Stimulated activated CD4-positive, alpha-beta T cell treated with anti-CD3 and anti-CD28 coated beads, TNF-alpha, amount 100 ng/mL, for 1 hour (primary cell): ENCODE data around the gene ITGB4.

Experiments used
- DNase-seq, 3 donors: peaks; one replicate each; pipeline ENCODE4 v3.0.0-alpha.2; 2020; ENCODE audit warnings: low read depth in 3 of 3, low spot score in 1 of 3

Gene ITGB4

GRCh38 chr17:75731086-75731715, 9.9 kb downstream of the ITGB4 start:
- no peak for DNase-seq

- DNase-seq: no peak
Observed at GRCh38 chr17:75731716-75732498, 10.6 kb downstream of the ITGB4 start.

DNA sequence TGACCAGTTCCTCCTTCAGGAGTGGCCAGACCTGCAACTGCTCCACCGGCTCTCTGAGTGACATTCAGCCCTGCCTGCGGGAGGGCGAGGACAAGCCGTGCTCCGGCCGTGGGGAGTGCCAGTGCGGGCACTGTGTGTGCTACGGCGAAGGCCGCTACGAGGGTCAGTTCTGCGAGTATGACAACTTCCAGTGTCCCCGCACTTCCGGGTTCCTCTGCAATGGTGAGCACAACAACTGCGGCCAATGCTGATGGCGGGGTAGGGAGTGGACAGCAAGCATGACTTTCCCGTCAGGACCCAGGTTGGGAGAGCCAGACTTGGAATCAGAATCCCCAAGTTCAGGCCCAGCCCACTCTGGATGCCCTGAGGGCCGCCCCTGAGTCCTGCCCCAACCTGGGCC, 12.2 kb downstream of the ITGB4 start:
- DNase-seq: no peak

DNA sequence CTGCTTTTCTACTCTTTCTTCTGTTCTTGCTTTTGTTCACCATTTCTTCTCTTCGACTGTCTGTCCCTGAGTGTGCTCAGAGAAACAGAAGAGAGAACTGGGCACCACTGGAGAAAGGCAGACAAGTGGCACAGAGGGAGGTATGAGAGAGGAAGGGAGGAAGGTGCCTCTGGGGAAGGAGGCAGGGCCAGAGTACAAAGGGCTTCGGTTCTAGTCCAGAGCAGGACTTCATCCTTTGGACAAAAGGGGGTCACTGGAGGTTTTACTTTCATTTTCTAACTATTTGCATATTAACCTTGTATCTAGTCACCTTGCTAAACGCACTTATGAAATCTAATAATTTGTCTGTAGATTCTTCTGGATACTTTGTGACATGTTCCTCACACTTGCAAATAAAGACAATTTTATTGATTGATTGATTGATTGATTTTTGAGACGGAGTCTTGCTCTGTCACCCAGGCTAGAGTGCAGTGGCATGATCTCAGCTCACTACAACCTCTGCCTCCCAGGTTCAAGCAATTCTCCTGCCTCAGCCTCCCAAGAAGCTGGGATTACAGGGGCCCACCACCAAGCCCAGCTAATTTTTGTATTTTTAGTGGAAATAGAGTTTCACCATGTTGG, 13.5 kb downstream of the ITGB4 start:
- DNase-seq: no peak

DNA sequence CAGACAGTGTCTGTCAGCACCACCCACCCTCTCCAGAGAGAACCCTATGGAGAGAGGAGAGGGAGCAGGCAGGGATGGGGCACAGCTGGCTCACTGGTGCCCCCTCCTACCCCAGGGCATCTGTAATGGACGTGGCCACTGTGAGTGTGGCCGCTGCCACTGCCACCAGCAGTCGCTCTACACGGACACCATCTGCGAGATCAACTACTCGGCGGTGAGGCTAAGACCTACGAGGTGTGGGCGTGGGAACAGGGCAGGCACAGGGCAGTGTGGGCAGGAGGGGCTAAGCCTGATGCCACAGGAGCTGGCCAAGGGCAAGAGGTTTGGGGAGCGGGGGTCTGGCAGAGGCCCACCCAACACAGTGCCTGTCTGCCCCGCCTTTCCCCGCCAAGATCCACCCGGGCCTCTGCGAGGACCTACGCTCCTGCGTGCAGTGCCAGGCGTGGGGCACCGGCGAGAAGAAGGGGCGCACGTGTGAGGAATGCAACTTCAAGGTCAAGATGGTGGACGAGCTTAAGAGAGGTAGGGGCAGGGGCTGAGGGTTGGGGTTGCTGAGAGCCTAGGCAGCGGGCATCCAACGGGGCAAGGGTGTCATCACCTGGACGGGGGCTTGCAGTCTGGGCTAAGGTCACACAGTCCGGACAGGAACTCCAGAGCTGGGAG, 15.0 kb downstream of the ITGB4 start:
- no peak for DNase-seq

GRCh38 chr17:75737133-75737962, 16.1 kb downstream of the ITGB4 start:
- DNase-seq: no peak

GRCh38 chr17:75738218-75738802, 17.1 kb downstream of the ITGB4 start:
- DNase-seq: no peak

- no peak for DNase-seq
Observed at GRCh38 chr17:75739174-75739573, 17.9 kb downstream of the ITGB4 start.

DNA sequence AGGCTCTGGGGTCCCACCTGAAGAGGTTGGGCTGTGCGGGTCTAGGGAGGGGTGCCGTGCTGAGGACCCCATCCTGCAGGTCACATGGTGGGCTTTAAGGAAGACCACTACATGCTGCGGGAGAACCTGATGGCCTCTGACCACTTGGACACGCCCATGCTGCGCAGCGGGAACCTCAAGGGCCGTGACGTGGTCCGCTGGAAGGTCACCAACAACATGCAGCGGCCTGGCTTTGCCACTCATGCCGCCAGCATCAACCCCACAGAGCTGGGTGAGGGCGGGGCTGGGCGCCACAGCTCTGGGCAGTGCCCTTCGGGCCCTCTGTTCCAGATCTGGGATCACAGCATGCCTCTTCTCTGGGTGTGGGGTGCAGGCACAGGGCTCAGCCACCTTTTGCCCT, 18.5 kb downstream of the ITGB4 start:
- no peak for DNase-seq

DNA sequence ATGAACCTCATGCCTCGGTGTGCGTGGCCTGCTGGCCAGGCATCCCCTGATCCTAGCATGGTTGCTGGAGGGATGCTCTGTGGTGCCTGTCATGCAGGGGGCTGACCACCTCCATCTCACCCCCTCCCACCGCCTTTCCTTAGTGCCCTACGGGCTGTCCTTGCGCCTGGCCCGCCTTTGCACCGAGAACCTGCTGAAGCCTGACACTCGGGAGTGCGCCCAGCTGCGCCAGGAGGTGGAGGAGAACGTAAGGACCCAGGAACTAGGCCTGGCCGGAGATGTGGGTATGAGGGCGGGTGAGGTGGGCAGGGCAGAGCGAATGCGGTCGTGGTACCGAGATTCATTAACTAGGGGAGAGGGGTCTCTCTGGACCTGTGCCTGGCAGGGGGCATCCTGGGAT, 19.0 kb downstream of the ITGB4 start:
- DNase-seq: no peak

GRCh38 chr17:75740631-75741077, 19.4 kb downstream of the ITGB4 start:
- DNase-seq: no peak

DNA sequence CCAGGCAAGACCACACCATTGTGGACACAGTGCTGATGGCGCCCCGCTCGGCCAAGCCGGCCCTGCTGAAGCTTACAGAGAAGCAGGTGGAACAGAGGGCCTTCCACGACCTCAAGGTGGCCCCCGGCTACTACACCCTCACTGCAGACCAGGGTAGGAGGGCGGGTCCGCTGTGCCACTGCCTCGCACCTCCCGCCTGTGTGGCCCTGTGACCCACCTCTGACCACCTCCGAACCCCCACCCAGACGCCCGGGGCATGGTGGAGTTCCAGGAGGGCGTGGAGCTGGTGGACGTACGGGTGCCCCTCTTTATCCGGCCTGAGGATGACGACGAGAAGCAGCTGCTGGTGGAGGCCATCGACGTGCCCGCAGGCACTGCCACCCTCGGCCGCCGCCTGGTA, 21.1 kb downstream of the ITGB4 start:
- no peak for DNase-seq

GRCh38 chr17:75743625-75744206, 22.5 kb downstream of the ITGB4 start:
- DNase-seq: no peak

- DNase-seq: no peak
Observed at GRCh38 chr17:75748706-75749105, 27.4 kb downstream of the ITGB4 start.

DNA sequence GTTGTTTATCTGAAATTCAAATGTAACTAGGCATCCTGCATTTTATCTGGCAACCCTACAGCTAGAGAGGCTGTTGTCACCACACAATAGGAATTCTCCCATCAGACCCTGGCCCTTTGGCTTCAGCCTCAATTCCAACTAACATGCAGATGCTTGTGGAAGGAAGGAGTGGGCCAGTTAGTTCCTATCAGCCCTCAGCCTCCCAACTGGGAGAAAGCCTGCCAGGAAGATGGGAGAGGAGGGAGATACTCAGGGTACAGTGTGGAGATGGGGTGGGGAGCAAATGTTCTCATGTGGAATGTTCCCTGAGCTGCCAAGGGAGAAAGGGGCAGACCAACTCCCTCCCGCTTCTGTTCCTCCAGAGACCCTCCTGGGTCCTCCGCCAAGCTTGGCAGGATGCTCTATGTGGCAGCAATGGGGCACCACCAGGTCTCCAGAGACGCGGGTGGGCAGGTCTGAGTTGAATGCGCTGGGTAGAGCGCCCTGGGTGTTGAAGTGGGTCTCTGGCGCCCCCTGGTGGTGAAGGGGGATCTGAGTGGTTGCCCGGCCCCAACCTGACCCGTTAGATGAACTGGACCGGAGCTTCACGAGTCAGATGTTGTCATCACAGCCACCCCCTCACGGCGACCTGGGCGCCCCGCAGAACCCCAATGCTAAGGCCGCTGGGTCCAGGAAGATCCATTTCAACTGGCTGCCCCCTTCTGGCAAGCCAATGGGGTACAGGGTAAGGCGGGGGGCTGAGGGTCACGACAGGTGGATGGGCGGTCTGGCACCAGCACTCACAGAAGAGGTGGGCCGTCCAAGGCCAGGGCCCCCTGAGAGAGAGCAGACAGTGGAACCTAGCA, 28.5 kb downstream of the ITGB4 start:
- DNase-seq: peak; percentile 63 to 93 (median 76)

- DNase-seq: no peak
Observed at GRCh38 chr17:75750661-75751423, 29.6 kb downstream of the ITGB4 start.

DNA sequence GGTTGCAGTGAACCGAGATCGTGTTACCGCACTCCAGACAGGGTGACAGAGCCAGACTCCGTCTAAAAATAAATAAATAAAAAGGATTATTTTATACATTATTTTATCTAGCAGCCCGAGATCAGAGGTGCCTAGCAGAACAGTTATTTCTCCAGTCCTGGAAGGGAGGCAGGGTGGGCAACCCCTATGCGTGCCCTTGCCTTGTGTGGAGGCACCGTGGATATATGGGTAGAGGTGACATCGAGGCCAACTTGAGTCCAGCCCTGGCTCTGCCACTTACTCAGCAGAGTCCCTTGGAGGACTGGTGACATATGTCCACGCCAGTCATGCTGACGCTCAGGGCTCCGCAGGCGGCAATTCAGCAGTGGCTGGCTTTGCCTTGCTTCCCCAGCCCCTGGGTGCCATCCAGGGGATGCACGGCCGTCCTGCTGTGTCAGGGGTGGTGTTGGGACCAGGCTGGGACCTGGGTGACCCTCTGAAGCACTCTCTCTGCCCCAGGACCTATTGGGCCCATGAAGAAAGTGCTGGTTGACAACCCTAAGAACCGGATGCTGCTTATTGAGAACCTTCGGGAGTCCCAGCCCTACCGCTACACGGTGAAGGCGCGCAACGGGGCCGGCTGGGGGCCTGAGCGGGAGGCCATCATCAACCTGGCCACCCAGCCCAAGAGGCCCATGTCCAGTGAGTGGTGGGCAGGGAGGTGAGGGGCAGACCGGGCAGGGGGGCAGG, 30.6 kb downstream of the ITGB4 start:
- DNase-seq: no peak

DNA sequence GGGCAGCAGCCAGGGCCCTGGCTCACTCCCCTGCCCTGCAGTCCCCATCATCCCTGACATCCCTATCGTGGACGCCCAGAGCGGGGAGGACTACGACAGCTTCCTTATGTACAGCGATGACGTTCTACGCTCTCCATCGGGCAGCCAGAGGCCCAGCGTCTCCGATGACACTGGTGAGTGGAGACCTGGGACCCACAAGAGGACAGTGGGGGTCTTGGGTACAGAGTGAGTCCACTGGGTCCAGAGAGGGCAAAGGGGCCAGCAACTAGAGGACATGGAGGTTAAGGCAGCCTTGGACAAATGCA, 31.1 kb downstream of the ITGB4 start:
- DNase-seq: no peak
